ENCODE measurements around the gene LGALS7B.
"Not testable (repeated sequence)": the region's sequence is repeated elsewhere in the genome, so short reads cannot be mapped to it uniquely, and the experiment has no call there.

LGALS7B gene

GRCh38 chr19:38821230-38821825, 32.3 kb downstream of the LGALS7B start:
- not testable (repeated sequence) for DNase-seq (ENCODE audit: low read depth in 2 of 2)

GRCh38 chr19:38825936-38826335, 36.9 kb downstream of the LGALS7B start:
- not testable (repeated sequence) for DNase-seq (ENCODE audit: low read depth in 2 of 2)

GRCh38 chr19:38826856-38827551, 38.0 kb downstream of the LGALS7B start:
- no peak for DNase-seq (ENCODE audit: low read depth in 2 of 2)

GRCh38 chr19:38829203-38829602, 40.2 kb downstream of the LGALS7B start:
- DNase-seq (ENCODE audit: low read depth in 2 of 2): not testable (repeated sequence)

GRCh38 chr19:38830039-38830733, 41.2 kb downstream of the LGALS7B start:
- DNase-seq (ENCODE audit: low read depth in 2 of 2): no peak

- DNase-seq (ENCODE audit: low read depth in 2 of 2): no peak
These were observed 42.2 kb downstream of the LGALS7B start for GRCh38 chr19:38831142-38831605.

- no peak for DNase-seq (ENCODE audit: low read depth in 2 of 2)
These were observed 44.1 kb downstream of the LGALS7B start for GRCh38 chr19:38833092-38833425.

- DNase-seq (ENCODE audit: low read depth in 2 of 2): no peak
These were observed 45.1 kb downstream of the LGALS7B start for GRCh38 chr19:38834104-38834490.

- no peak for DNase-seq (ENCODE audit: low read depth in 2 of 2)
These were observed 45.6 kb downstream of the LGALS7B start for GRCh38 chr19:38834590-38834989.

GRCh38 chr19:38836159-38836982, 47.4 kb downstream of the LGALS7B start:
- no peak for DNase-seq (ENCODE audit: low read depth in 2 of 2)

- DNase-seq (ENCODE audit: low read depth in 2 of 2): no peak
These were observed 48.1 kb downstream of the LGALS7B start for GRCh38 chr19:38836983-38837626.

- no peak for DNase-seq (ENCODE audit: low read depth in 2 of 2)
These were observed 48.7 kb downstream of the LGALS7B start for GRCh38 chr19:38837656-38838121.

- peak; percentile 20 to 53 for DNase-seq (ENCODE audit: low read depth in 2 of 2)
These were observed 49.4 kb downstream of the LGALS7B start for GRCh38 chr19:38838208-38838985.

- no peak for DNase-seq (ENCODE audit: low read depth in 2 of 2)
These were observed 50.2 kb downstream of the LGALS7B start for GRCh38 chr19:38838986-38839761.

GRCh38 chr19:38839816-38840582, 51.0 kb downstream of the LGALS7B start:
- DNase-seq (ENCODE audit: low read depth in 2 of 2): no peak

GRCh38 chr19:38840583-38840968, 51.6 kb downstream of the LGALS7B start:
- DNase-seq (ENCODE audit: low read depth in 2 of 2): no peak

Data from activated CD8-positive, alpha-beta memory T cell treated with anti-CD3 and anti-CD28 coated beads for 4 hours (primary cell).